ENCODE results near the gene SRD5A1.

DNA sequence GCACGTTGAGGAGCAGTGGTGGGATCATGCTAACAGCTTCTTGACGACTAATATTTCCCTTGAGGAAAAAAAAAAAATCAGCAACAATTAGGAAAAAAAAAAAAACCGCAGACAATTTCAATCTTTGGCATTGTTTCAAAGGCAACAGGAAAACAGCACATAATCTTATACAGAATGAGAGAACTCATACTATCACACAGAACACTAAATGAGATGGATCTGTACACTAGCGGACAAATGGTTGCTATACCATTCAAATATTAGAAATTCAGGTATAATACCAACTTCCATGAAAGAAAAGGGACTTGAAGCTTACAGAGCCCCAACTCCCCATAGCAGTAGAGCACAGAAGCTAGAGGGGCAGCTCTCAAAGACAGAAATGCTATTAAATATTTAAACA lies 10.0 kb upstream of the SRD5A1 start:
- TF ChIP-seq, protein P1, sequence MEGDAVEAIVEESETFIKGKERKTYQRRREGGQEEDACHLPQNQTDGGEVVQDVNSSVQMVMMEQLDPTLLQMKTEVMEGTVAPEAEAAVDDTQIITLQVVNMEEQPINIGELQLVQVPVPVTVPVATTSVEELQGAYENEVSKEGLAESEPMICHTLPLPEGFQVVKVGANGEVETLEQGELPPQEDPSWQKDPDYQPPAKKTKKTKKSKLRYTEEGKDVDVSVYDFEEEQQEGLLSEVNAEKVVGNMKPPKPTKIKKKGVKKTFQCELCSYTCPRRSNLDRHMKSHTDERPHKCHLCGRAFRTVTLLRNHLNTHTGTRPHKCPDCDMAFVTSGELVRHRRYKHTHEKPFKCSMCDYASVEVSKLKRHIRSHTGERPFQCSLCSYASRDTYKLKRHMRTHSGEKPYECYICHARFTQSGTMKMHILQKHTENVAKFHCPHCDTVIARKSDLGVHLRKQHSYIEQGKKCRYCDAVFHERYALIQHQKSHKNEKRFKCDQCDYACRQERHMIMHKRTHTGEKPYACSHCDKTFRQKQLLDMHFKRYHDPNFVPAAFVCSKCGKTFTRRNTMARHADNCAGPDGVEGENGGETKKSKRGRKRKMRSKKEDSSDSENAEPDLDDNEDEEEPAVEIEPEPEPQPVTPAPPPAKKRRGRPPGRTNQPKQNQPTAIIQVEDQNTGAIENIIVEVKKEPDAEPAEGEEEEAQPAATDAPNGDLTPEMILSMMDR (IDR thresholded peaks at IDR 0.05): no peak
- TF ChIP-seq, protein P2, sequence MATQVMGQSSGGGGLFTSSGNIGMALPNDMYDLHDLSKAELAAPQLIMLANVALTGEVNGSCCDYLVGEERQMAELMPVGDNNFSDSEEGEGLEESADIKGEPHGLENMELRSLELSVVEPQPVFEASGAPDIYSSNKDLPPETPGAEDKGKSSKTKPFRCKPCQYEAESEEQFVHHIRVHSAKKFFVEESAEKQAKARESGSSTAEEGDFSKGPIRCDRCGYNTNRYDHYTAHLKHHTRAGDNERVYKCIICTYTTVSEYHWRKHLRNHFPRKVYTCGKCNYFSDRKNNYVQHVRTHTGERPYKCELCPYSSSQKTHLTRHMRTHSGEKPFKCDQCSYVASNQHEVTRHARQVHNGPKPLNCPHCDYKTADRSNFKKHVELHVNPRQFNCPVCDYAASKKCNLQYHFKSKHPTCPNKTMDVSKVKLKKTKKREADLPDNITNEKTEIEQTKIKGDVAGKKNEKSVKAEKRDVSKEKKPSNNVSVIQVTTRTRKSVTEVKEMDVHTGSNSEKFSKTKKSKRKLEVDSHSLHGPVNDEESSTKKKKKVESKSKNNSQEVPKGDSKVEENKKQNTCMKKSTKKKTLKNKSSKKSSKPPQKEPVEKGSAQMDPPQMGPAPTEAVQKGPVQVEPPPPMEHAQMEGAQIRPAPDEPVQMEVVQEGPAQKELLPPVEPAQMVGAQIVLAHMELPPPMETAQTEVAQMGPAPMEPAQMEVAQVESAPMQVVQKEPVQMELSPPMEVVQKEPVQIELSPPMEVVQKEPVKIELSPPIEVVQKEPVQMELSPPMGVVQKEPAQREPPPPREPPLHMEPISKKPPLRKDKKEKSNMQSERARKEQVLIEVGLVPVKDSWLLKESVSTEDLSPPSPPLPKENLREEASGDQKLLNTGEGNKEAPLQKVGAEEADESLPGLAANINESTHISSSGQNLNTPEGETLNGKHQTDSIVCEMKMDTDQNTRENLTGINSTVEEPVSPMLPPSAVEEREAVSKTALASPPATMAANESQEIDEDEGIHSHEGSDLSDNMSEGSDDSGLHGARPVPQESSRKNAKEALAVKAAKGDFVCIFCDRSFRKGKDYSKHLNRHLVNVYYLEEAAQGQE (IDR thresholded peaks at IDR 0.05; ENCODE audit: insufficient read depth in 1 of 2, low read depth in 2 of 2, low read length in 1 of 2): no peak
- TF ChIP-seq POLR2AphosphoS5 (IDR thresholded peaks at IDR 0.05; ENCODE audit: low read depth, low read length) (no peak), TCF7L2 (IDR thresholded peaks at IDR 0.05; ENCODE audit: low read depth, low read length) (no peak)

Measured in Panc1 (cell line).